Right lobe of liver (tissue), 4 donors: ENCODE data around the gene RABL6.
A peak's percentile ranks its signal among the peaks of the same experiment; 100 is the strongest.

Experiments used
- CTCF ChIP-seq, 4 donors: fragments of 200-600 bp in 3 of 4; fragments of 450-650 bp in 1 of 4; IDR thresholded peaks; one replicate each; pipeline versions ENCODE4 v1.5.1 to v1.8.0; 2016 to 2022; ENCODE audit warnings: antibody characterized with exemption in 4 of 4, mild to moderate bottlenecking in 2 of 4
- POLR2A ChIP-seq: fragments of 450-650 bp; IDR thresholded peaks from one replicate; pipeline ENCODE4 v1.6.1; 2017; ENCODE audit warnings: antibody characterized with exemption, mild to moderate bottlenecking
- donor health status: DM: no; HTN: no; CAD: no.
- donor health status: DM: no; HTN: no; CAD: no.
- donor health status: DM: no; HTN: yes; CAD: no.

- TF ChIP-seq CTCF (IDR thresholded peaks at IDR 0.05) (peak; percentile 82 to 87 (median 84)), POLR2A (no peak)
Measured at GRCh38 chr9:136787690-136788400, 19.9 kb upstream of the RABL6 start.
